ELF-1 (cell line): ENCODE measurements around the gene CNOT3.
"Not testable (repeated sequence)": the region's sequence is repeated elsewhere in the genome, so short reads cannot be mapped to it uniquely, and the experiment has no call there.

Experiments
- DNase-seq: peaks from one replicate; pipeline ENCODE4 v3.0.0-alpha.2; 2016; ENCODE audit warnings: low read depth, low spot score

The CNOT3 gene

GRCh38 chr19:54191011-54191810 lies 53.6 kb downstream of the CNOT3 start, which contains the start of gene TSEN34:
Gene TSEN34 (plus strand): TSS chr19:54191308. CDS start chr19:54191365, 57 bp downstream.
- DNase-seq, result peak; percentile 95

- no peak for DNase-seq
These were observed 54.4 kb downstream of the CNOT3 start for GRCh38 chr19:54191811-54192453.

GRCh38 chr19:54193011-54193410 lies 55.4 kb downstream of the CNOT3 start:
- DNase-seq, result no peak

- DNase-seq, result not testable (repeated sequence)
These were observed 56.9 kb downstream of the CNOT3 start for GRCh38 chr19:54194463-54194862.

GRCh38 chr19:54196536-54196935 lies 59.0 kb downstream of the CNOT3 start:
- DNase-seq, result no peak

GRCh38 chr19:54197121-54197520 lies 59.6 kb downstream of the CNOT3 start:
- DNase-seq, result no peak

GRCh38 chr19:54199401-54199800 lies 61.8 kb downstream of the CNOT3 start:
- DNase-seq, result no peak

- DNase-seq, result no peak
These were observed 63.7 kb downstream of the CNOT3 start for GRCh38 chr19:54201172-54201701.

- no peak for DNase-seq
These were observed 64.4 kb downstream of the CNOT3 start for GRCh38 chr19:54201980-54202379.

GRCh38 chr19:54203151-54203611 lies 65.6 kb downstream of the CNOT3 start:
- no peak for DNase-seq

- no peak for DNase-seq
These were observed 67.4 kb downstream of the CNOT3 start for GRCh38 chr19:54204767-54205468.
